HepG2 (cell line): Measurements from ENCODE around the gene FAM32A. TPM values are rescaled to one million over a fixed set of nuclear protein-coding genes. Genes with fewer than 3 reads are reported as not detected.

ENCODE experiments used
- ARID3A ChIP-seq: IDR thresholded peaks from 2 replicates; pipeline ENCODE4 v1.6.1; 2012; ENCODE audit warnings: low read depth, low read length, improper control_type of control experiment
- ARNT2 ChIP-seq: sonication (generic); formaldehyde crosslinking; IDR thresholded peaks from 2 replicates; pipeline ENCODE4 v1.8.0; 2022; ENCODE audit warnings: mild to moderate bottlenecking, low read depth, missing genetic modification reagents, moderate library complexity
- ATF7 ChIP-seq, 2 experiments: fragments of 450-650 bp in 1 of 2; sonication (generic) in 1 of 2; formaldehyde crosslinking in 1 of 2; IDR thresholded peaks; 2 replicates each; pipeline versions ENCODE4 v1.4.0 to v1.6.1; 2016 to 2020; ENCODE audit warnings: antibody characterized with exemption in 1 of 2, mild to moderate bottlenecking in 1 of 2, missing genetic modification reagents in 1 of 2
- E2F2 ChIP-seq: sonication (generic); formaldehyde crosslinking; IDR thresholded peaks from 2 replicates; pipeline ENCODE4 v1.4.0; 2020; ENCODE audit warnings: missing genetic modification reagents, borderline replicate concordance
- IKZF4 ChIP-seq: sonication (generic); formaldehyde crosslinking; IDR thresholded peaks from 2 replicates; pipeline ENCODE4 v1.5.1; 2020; ENCODE audit warnings: borderline replicate concordance, mild to moderate bottlenecking, low read depth, missing genetic modification reagents; ENCODE audit errors: not compliant biosample characterization
- KLF12 ChIP-seq: sonication (generic); formaldehyde crosslinking; IDR thresholded peaks from 2 replicates; pipeline ENCODE4 v1.4.0; 2020; ENCODE audit warnings: missing genetic modification reagents, borderline replicate concordance
- MLLT10 ChIP-seq: sonication (generic); formaldehyde crosslinking; IDR thresholded peaks from 2 replicates; pipeline ENCODE4 v1.4.0; 2020; ENCODE audit warnings: missing genetic modification reagents
- PBX3 ChIP-seq: sonication (generic); formaldehyde crosslinking; IDR thresholded peaks from 2 replicates; pipeline ENCODE4 v1.8.1; 2023; ENCODE audit warnings: missing genetic modification reagents, inconsistent platforms, borderline replicate concordance
- POLR2A ChIP-seq, 2 experiments: IDR thresholded peaks; 2 replicates each; pipeline ENCODE4 v1.6.1; 2011; ENCODE audit warnings: low read depth in 2 of 2, low read length in 2 of 2, mild to moderate bottlenecking in 1 of 2, moderate library complexity in 1 of 2; ENCODE audit not compliant: insufficient read depth in 1 of 2
- REST ChIP-seq, 2 experiments: IDR thresholded peaks; 2 replicates each; pipeline ENCODE4 v1.6.1; 2011 to 2012; ENCODE audit warnings: low read length in 2 of 2, borderline replicate concordance in 1 of 2, low read depth in 1 of 2, mild to moderate bottlenecking in 1 of 2, moderate library complexity in 1 of 2
- SETDB1 ChIP-seq: sonication (generic); formaldehyde crosslinking; IDR thresholded peaks from 2 replicates; pipeline ENCODE4 v1.5.1; 2020; ENCODE audit warnings: missing genetic modification reagents, mild to moderate bottlenecking, borderline replicate concordance
- TCF12 ChIP-seq, 2 experiments: fragments of 450-650 bp in 1 of 2; sonication (generic) in 1 of 2; formaldehyde crosslinking in 1 of 2; IDR thresholded peaks; 2 replicates each; pipeline versions ENCODE4 v1.6.1 to v1.8.0; 2017 to 2022; ENCODE audit warnings: antibody characterized with exemption in 1 of 2, mild to moderate bottlenecking in 1 of 2, missing genetic modification reagents in 1 of 2, moderate library complexity in 1 of 2
- ZBTB42 ChIP-seq: sonication (generic); formaldehyde crosslinking; IDR thresholded peaks from 2 replicates; pipeline ENCODE4 v1.5.0; 2020; ENCODE audit warnings: mild to moderate bottlenecking, missing genetic modification reagents
- ZNF253 ChIP-seq: sonication (generic); formaldehyde crosslinking; IDR thresholded peaks from 2 replicates; pipeline ENCODE4 v1.8.0; 2022; ENCODE audit warnings: mild to moderate bottlenecking, missing genetic modification reagents, borderline replicate concordance
- ZNF503 ChIP-seq: sonication (generic); formaldehyde crosslinking; IDR thresholded peaks from 2 replicates; pipeline ENCODE4 v1.4.0; 2020; ENCODE audit warnings: missing genetic modification reagents
- ZNF562 ChIP-seq: sonication (generic); formaldehyde crosslinking; IDR thresholded peaks from 2 replicates; pipeline ENCODE4 v1.8.0; 2022; ENCODE audit warnings: missing genetic modification reagents, borderline replicate concordance
- ZNF740 ChIP-seq: sonication (generic); formaldehyde crosslinking; IDR thresholded peaks from 2 replicates; pipeline ENCODE4 v1.4.0; 2020; ENCODE audit warnings: missing genetic modification reagents
- ZNF841 ChIP-seq: sonication (generic); formaldehyde crosslinking; IDR thresholded peaks from 2 replicates; pipeline ENCODE4 v1.8.1; 2023; ENCODE audit warnings: missing genetic modification reagents, borderline replicate concordance
- polyA plus RNA-seq, 8 experiments: library from polyadenylated mRNA; depleted of rRNA in 3 of 8; stranded (reverse) in 7 of 8; unstranded in 1 of 8; fragments of >200 nt; fragmentation: Illumina TruSeq in 4 of 8; extraction: Trizol in 4 of 8; gene quantifications; 2 replicates each; pipeline versions ENCODE4 v1.2.1 to v1.2.3, GENCODE V29; 2011 to 2016; ENCODE audit warnings: low read depth in 4 of 8, missing spikeins in 1 of 8, mixed read lengths in 1 of 8; ENCODE audit not compliant: insufficient read depth in 1 of 8
- total RNA-seq, 5 experiments: library from RNA; depleted of rRNA; stranded (reverse); fragments of >200 nt; fragmentation: Illumina TruSeq; extraction: Trizol; gene quantifications; 2 replicates each; pipeline ENCODE4 v1.2.3, GENCODE V29; 2016; ENCODE audit warnings: low read depth in 1 of 5

Gene FAM32A
- total and polyA plus RNA-seq, 2 of the 13 experiments (the other 11 are each of a cell fraction or from before 2014, with no cell fraction given): 85.8 to 86.2 TPM

- no peak for TF ChIP-seq ATF7 (IDR thresholded peaks at IDR 0.05)
- TF ChIP-seq ATF7 (CRISPR knock-in tag; IDR thresholded peaks at IDR 0.05): no peak
- no peak for TF ChIP-seq ZNF503
- TF ChIP-seq POLR2A (IDR thresholded peaks at IDR 0.05; ENCODE audit: insufficient read depth in 1 of 2, low read depth in 2 of 2, low read length in 2 of 2): peak; percentile 79 to 95
- TF ChIP-seq E2F2 (CRISPR knock-in tag): no peak
- no peak for TF ChIP-seq ZNF253 (CRISPR knock-in tag)
- TF ChIP-seq MLLT10: no peak
- no peak for TF ChIP-seq SETDB1
- TF ChIP-seq ZNF841 (CRISPR knock-in tag): no peak
- no peak for TF ChIP-seq ZNF740
- TF ChIP-seq KLF12 (CRISPR knock-in tag): no peak
- TF ChIP-seq TCF12 (IDR thresholded peaks at IDR 0.05): no peak
- TF ChIP-seq TCF12 (CRISPR knock-in tag; IDR thresholded peaks at IDR 0.05): no peak
- peak; percentile 43; the same call in 1 of the 2 replicates for TF ChIP-seq ARNT2
- TF ChIP-seq ZBTB42 (CRISPR knock-in tag): no peak
- TF ChIP-seq IKZF4 (CRISPR knock-in tag): no peak
- no peak for TF ChIP-seq PBX3
- no peak for TF ChIP-seq ARID3A
- no peak for TF ChIP-seq ZNF562 (CRISPR knock-in tag)
- TF ChIP-seq REST (IDR thresholded peaks at IDR 0.05; ENCODE audit: borderline replicate concordance in 1 of 2, low read depth in 1 of 2, low read length in 2 of 2): 0 out of 4 replicates have a peak, but pooled peaks of 1 of the 2 experiments have one; percentile 27
Measured at GRCh38 chr19:16185123-16185767, at the start of gene FAM32A (continued).
